ENCODE data around the gene EFNA5.

Gene EFNA5

GRCh38 chr5:107560377-107560776 lies 110.4 kb downstream of the EFNA5 start:
- Histone ChIP-seq H3K4me1 (ENCODE audit: control insufficient read depth, insufficient read depth, low read length) (peaks cover 1% of the 10 kb centered on the region; the same call in 1 of the 2 replicates), H3K27me3 (ENCODE audit: control insufficient read depth, insufficient read depth, low read length) (no peaks in the 10 kb centered on the region), H3K36me3 (ENCODE audit: control insufficient read depth, insufficient read depth, low read length) (no peaks in the 10 kb centered on the region), H3K27ac (ENCODE audit: low read length) (no peak overlapping the region), H3K4me3 (ENCODE audit: low read length) (no peak overlapping the region), H3K9me3 (ENCODE audit: control insufficient read depth, insufficient read depth, low read length) (no peaks in the 10 kb centered on the region)
- WGBS (ENCODE audit: insufficient coverage, insufficient read length) = no CpG with 5 or more reads among the region's 6 CpGs
- no peak for DNase-seq (ENCODE audit: low read depth, low spot score)

GRCh38 chr5:107558823-107559375 lies 111.8 kb downstream of the EFNA5 start:
- no peak for DNase-seq (ENCODE audit: low read depth, low spot score)
- H3K36me3 ChIP-seq (ENCODE audit: control insufficient read depth, insufficient read depth, low read length) = no peaks in the 10 kb centered on the region
- H3K9me3 ChIP-seq (ENCODE audit: control insufficient read depth, insufficient read depth, low read length) = no peaks in the 10 kb centered on the region
- no peak overlapping the region for H3K4me3 ChIP-seq (ENCODE audit: low read length)
- H3K4me1 ChIP-seq (ENCODE audit: control insufficient read depth, insufficient read depth, low read length) = no peaks in the 10 kb centered on the region; the same call in 1 of the 2 replicates
- no peak overlapping the region for H3K27ac ChIP-seq (ENCODE audit: low read length)
- WGBS (ENCODE audit: insufficient coverage, insufficient read length) = no CpG with 5 or more reads among the region's 4 CpGs
- no peaks in the 10 kb centered on the region for H3K27me3 ChIP-seq (ENCODE audit: control insufficient read depth, insufficient read depth, low read length)

GRCh38 chr5:107557051-107557658 lies 113.6 kb downstream of the EFNA5 start:
- no peaks in the 10 kb centered on the region for H3K36me3 ChIP-seq (ENCODE audit: control insufficient read depth, insufficient read depth, low read length)
- WGBS (ENCODE audit: insufficient coverage, insufficient read length) = no CpG with 5 or more reads among the region's 11 CpGs
- H3K27me3 ChIP-seq (ENCODE audit: control insufficient read depth, insufficient read depth, low read length) = no peaks in the 10 kb centered on the region
- DNase-seq (ENCODE audit: low read depth, low spot score) = no peak
- peaks cover 1% of the 10 kb centered on the region; the same call in 1 of the 2 replicates for H3K4me1 ChIP-seq (ENCODE audit: control insufficient read depth, insufficient read depth, low read length)
- no peak overlapping the region for H3K27ac ChIP-seq (ENCODE audit: low read length)
- H3K9me3 ChIP-seq (ENCODE audit: control insufficient read depth, insufficient read depth, low read length) = no peaks in the 10 kb centered on the region
- H3K4me3 ChIP-seq (ENCODE audit: low read length) = no peak overlapping the region

GRCh38 chr5:107556575-107556974 lies 114.2 kb downstream of the EFNA5 start:
- H3K27me3 ChIP-seq (ENCODE audit: control insufficient read depth, insufficient read depth, low read length) = no peaks in the 10 kb centered on the region
- H3K36me3 ChIP-seq (ENCODE audit: control insufficient read depth, insufficient read depth, low read length) = no peaks in the 10 kb centered on the region
- WGBS (ENCODE audit: insufficient coverage, insufficient read length) = no CpG with 5 or more reads among the region's 7 CpGs
- H3K4me3 ChIP-seq (ENCODE audit: low read length) = no peak overlapping the region
- H3K9me3 ChIP-seq (ENCODE audit: control insufficient read depth, insufficient read depth, low read length) = no peaks in the 10 kb centered on the region
- no peak overlapping the region for H3K27ac ChIP-seq (ENCODE audit: low read length)
- no peak for DNase-seq (ENCODE audit: low read depth, low spot score)
- H3K4me1 ChIP-seq (ENCODE audit: control insufficient read depth, insufficient read depth, low read length) = peaks cover 1% of the 10 kb centered on the region; the same call in 1 of the 2 replicates

GRCh38 chr5:107555425-107556090 lies 115.2 kb downstream of the EFNA5 start:
- H3K36me3 ChIP-seq (ENCODE audit: control insufficient read depth, insufficient read depth, low read length) = no peaks in the 10 kb centered on the region
- no peak for DNase-seq (ENCODE audit: low read depth, low spot score)
- no peaks in the 10 kb centered on the region for H3K27me3 ChIP-seq (ENCODE audit: control insufficient read depth, insufficient read depth, low read length)
- no peak overlapping the region for H3K4me3 ChIP-seq (ENCODE audit: low read length)
- no CpG with 5 or more reads among the region's 4 CpGs for WGBS (ENCODE audit: insufficient coverage, insufficient read length)
- H3K4me1 ChIP-seq (ENCODE audit: control insufficient read depth, insufficient read depth, low read length) = peaks cover 1% of the 10 kb centered on the region; the same call in 1 of the 2 replicates
- H3K27ac ChIP-seq (ENCODE audit: low read length) = no peak overlapping the region
- no peaks in the 10 kb centered on the region for H3K9me3 ChIP-seq (ENCODE audit: control insufficient read depth, insufficient read depth, low read length)

- WGBS (ENCODE audit: insufficient coverage, insufficient read length) = no CpG with 5 or more reads among the region's 7 CpGs
- no peak overlapping the region for H3K27ac ChIP-seq (ENCODE audit: low read length)
- H3K4me3 ChIP-seq (ENCODE audit: low read length) = no peak overlapping the region
These were observed 115.8 kb downstream of the EFNA5 start for GRCh38 chr5:107554776-107555424.

GRCh38 chr5:107553117-107553555 lies 117.6 kb downstream of the EFNA5 start:
- no peak for DNase-seq (ENCODE audit: low read depth, low spot score)
- no peak overlapping the region for H3K27ac ChIP-seq (ENCODE audit: low read length)
- no peaks in the 10 kb centered on the region for H3K27me3 ChIP-seq (ENCODE audit: control insufficient read depth, insufficient read depth, low read length)
- WGBS (ENCODE audit: insufficient coverage, insufficient read length) = no CpG with 5 or more reads among the region's 7 CpGs
- peaks cover 1% of the 10 kb centered on the region; the same call in 1 of the 2 replicates for H3K4me1 ChIP-seq (ENCODE audit: control insufficient read depth, insufficient read depth, low read length)
- H3K9me3 ChIP-seq (ENCODE audit: control insufficient read depth, insufficient read depth, low read length) = no peaks in the 10 kb centered on the region
- H3K4me3 ChIP-seq (ENCODE audit: low read length) = no peak overlapping the region
- H3K36me3 ChIP-seq (ENCODE audit: control insufficient read depth, insufficient read depth, low read length) = no peaks in the 10 kb centered on the region

More at GRCh38 chr5:107554776-107555424, 115.8 kb downstream of the EFNA5 start:
- no peaks in the 10 kb centered on the region for H3K27me3 ChIP-seq (ENCODE audit: control insufficient read depth, insufficient read depth, low read length)
- H3K36me3 ChIP-seq (ENCODE audit: control insufficient read depth, insufficient read depth, low read length) = no peaks in the 10 kb centered on the region
- H3K4me1 ChIP-seq (ENCODE audit: control insufficient read depth, insufficient read depth, low read length) = peaks cover 1% of the 10 kb centered on the region; the same call in 1 of the 2 replicates
- no peaks in the 10 kb centered on the region for H3K9me3 ChIP-seq (ENCODE audit: control insufficient read depth, insufficient read depth, low read length)
- DNase-seq (ENCODE audit: low read depth, low spot score) = no peak

- H3K4me3 ChIP-seq (ENCODE audit: low read length) = no peak overlapping the region
- WGBS (ENCODE audit: insufficient coverage, insufficient read length) = no CpG with 5 or more reads among the region's 3 CpGs
- peaks cover 1% of the 10 kb centered on the region; the same call in 1 of the 2 replicates for H3K4me1 ChIP-seq (ENCODE audit: control insufficient read depth, insufficient read depth, low read length)
- no peaks in the 10 kb centered on the region for H3K36me3 ChIP-seq (ENCODE audit: control insufficient read depth, insufficient read depth, low read length)
- no peak overlapping the region for H3K27ac ChIP-seq (ENCODE audit: low read length)
- no peaks in the 10 kb centered on the region for H3K27me3 ChIP-seq (ENCODE audit: control insufficient read depth, insufficient read depth, low read length)
- DNase-seq (ENCODE audit: low read depth, low spot score) = no peak
- H3K9me3 ChIP-seq (ENCODE audit: control insufficient read depth, insufficient read depth, low read length) = no peaks in the 10 kb centered on the region
These were observed 119.6 kb downstream of the EFNA5 start for GRCh38 chr5:107551088-107551487.

- Histone ChIP-seq H3K9me3 (ENCODE audit: control insufficient read depth, insufficient read depth, low read length) (no peaks in the 10 kb centered on the region), H3K36me3 (ENCODE audit: control insufficient read depth, insufficient read depth, low read length) (no peaks in the 10 kb centered on the region), H3K4me1 (ENCODE audit: control insufficient read depth, insufficient read depth, low read length) (peaks cover 1% of the 10 kb centered on the region; the same call in 1 of the 2 replicates), H3K4me3 (ENCODE audit: low read length) (no peak overlapping the region), H3K27ac (ENCODE audit: low read length) (no peak overlapping the region), H3K27me3 (ENCODE audit: control insufficient read depth, insufficient read depth, low read length) (no peaks in the 10 kb centered on the region)
- WGBS (ENCODE audit: insufficient coverage, insufficient read length) = no CpG with 5 or more reads among the region's 2 CpGs
- no peak for DNase-seq (ENCODE audit: low read depth, low spot score)
These were observed 121.2 kb downstream of the EFNA5 start for GRCh38 chr5:107549567-107549966.

- Histone ChIP-seq H3K36me3 (ENCODE audit: control insufficient read depth, insufficient read depth, low read length) (no peaks in the 10 kb centered on the region), H3K27ac (ENCODE audit: low read length) (no peak overlapping the region), H3K4me1 (ENCODE audit: control insufficient read depth, insufficient read depth, low read length) (peaks cover 1% of the 10 kb centered on the region; the same call in 1 of the 2 replicates), H3K4me3 (ENCODE audit: low read length) (no peak overlapping the region), H3K9me3 (ENCODE audit: control insufficient read depth, insufficient read depth, low read length) (no peaks in the 10 kb centered on the region), H3K27me3 (ENCODE audit: control insufficient read depth, insufficient read depth, low read length) (no peaks in the 10 kb centered on the region)
- WGBS (ENCODE audit: insufficient coverage, insufficient read length) = no CpG with 5 or more reads among the region's 4 CpGs
- no peak for DNase-seq (ENCODE audit: low read depth, low spot score)
These were observed 122.3 kb downstream of the EFNA5 start for GRCh38 chr5:107548477-107548876.
